DMS 273 treated with DMSO at 0.1 percent for 48 hours (cell line): ENCODE measurements around the gene PSG7.
"Not testable (repeated sequence)": the region's sequence is repeated elsewhere in the genome, so short reads cannot be mapped to it uniquely, and the experiment has no call there.

Source experiments
- DNase-seq: peaks from one replicate; lab custom pipeline; 2025; lab: John Stamatoyannopoulos, UW

Gene PSG7

DNA sequence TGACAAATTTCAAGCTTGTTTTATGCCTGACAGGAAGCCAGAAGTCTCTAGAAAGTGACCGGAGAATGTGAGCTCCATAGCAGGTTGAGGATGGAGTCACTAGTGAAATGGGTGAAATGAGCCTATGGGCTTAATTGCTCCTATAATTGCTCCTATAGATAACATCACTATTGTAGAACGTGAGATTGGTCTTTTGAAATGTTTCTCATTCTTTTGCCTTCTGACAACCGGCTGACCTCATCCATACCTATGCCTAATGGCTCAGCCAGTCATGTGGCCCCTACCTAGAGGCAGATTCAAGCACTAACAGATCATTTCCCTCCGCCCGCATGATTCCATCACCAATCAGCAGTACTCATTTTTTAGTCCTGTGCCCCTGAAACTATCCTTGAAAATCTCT is 23.5 kb downstream of the PSG7 start:
- DNase-seq: not testable (repeated sequence)

DNA sequence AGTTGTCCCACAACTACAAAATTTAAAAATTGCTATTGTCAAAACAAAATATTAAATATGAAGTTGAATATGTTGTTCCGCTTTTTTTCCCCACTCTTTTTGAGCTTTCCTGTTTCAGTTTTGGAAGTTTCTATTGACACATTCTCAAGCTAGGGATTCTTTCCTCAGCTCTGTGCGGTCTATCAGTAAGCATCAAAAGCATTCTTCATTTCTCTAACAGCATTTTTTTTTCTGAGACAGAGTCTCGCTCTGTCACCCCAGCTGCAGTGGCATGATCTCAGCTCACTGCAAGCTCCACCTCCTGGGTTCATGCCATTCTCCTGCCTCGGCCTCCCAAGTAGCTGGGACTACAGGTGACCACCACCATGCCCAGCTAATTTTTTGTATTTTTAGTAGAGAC is 24.1 kb downstream of the PSG7 start:
- DNase-seq: not testable (repeated sequence)

DNA sequence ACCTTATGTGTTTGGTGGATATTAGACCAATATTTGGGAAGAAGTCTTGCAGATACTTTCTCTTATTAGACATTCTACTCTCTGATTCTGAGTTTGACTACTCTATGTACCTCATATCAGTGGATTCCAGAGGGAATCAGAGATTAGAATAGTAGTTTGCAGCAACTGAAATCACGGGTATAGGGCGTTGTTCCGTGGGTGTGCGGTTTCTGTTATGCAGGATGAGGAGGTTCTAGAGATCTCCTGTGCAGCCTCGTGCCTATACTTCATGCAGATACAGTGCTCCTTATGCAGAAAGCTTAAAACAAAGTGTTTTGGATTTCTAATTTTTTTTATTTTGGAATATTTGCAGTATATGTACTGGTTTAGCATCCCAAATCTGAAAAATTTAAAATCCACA is 25.3 kb downstream of the PSG7 start:
- not testable (repeated sequence) for DNase-seq

DNA sequence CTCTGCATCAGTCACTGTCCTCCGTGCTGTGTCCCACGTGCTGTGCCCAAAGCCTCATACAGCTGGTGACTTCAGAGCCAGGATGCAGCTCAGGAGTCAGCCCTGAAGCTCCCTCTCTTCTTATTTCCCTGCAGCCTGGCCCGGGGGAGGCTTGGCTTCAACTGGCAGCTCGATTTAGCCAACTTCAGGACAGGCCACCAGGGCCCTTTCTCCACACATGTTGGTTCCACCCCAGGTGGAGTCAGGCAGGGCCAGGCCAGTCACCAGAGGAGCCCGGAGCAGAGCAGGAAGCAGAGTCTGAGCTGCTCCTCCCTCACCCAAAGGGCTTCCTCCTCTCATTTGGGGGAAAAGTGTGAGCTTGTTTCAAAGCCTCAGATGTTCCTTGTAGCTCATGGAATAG is 30.8 kb downstream of the PSG7 start:
- not testable (repeated sequence) for DNase-seq

DNA sequence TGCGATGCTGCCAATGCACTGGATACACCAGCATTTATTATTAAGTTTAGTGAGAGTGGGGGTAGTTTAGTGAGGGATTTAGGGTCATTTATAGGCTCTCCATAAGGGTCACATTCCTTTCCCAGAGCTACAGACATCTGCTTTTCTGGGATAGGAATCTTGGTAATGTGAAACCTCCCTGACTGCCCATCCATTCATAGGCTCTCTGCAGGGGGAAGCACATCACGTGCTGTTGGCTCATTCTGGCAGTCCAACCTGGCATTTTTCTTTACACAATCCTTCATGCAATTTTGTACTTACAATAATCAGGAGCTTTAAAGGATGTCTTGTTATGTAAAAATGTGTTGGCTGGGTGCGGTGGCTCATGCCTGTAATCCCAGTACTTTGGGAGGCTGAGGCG is 36.4 kb downstream of the PSG7 start:
- DNase-seq: not testable (repeated sequence)

DNA sequence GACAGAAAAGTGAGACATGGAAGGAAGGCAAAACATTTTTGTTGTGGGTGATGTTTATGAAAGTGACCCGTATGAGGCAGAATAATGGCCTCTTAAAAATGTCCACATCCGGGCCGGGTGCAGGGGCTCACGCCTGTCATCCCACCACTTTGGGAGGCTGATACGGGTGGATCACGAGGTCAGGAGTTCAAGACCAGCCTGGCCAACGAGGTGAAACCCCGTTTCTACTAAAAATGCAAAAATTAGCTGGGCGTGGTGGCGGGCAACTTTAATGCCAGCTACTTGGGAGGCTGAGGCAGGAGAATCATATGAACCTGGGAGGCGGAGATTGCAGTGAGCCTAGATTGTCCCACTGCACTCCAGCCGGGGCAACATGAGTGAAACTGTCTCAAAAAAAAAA is 37.3 kb downstream of the PSG7 start:
- not testable (repeated sequence) for DNase-seq

DNA sequence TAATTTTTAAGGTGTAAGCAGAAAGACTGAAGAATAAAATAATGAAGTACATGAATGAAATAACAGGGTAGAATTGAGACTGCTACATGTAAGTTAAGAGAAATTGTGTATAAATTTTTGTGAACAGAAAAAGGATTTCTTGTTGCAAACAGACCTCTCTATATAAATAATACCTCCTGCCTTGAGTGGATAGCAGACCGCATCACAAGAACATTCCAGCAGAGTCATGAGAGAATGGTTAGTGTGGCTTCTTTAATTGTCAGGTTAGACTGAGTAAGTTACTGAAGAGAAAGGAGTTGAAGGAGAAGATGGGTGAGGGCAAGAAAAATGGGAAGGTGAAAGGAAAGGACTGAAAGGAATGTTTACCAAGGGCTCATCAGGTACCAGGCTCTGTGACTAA is 37.9 kb downstream of the PSG7 start:
- not testable (repeated sequence) for DNase-seq

DNA sequence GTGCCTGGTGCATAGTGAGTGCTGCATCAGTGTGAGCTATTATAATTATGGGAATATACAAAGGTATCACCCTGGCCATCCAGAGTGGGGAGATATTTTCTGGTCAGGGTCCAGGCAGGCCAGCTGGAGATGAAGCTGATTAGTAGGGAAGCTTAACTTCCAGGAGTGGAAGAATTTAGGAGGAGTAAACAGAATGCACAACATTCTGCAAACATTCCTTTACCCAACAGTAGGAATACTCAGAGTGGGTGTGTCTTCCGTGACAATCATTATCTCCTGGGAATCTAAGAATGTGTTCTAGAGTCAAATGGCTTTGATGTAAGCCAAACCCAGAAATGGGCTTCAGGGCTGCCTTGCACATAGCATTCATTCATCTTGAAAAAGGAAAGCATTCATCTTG is 38.4 kb downstream of the PSG7 start:
- not testable (repeated sequence) for DNase-seq

DNA sequence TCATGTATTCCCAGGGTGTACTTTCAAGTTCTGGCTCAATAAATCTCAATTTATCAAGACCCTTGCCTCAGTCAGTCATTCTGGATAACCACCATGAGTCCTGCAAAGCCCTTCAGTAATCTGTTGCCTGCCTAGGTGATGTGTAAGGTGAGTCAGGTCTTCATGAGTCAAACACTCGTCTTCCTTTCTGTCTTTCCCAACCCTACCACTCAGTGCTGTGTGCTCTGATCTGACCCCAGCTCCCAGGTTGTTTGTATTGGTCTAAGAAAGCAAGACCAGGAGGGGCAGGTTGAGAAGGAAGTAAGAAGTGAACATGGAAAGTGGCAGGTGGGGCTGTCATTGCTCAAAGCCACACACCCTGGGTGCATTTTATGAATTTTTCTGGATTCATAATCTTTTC is 39.3 kb downstream of the PSG7 start:
- not testable (repeated sequence) for DNase-seq

DNA sequence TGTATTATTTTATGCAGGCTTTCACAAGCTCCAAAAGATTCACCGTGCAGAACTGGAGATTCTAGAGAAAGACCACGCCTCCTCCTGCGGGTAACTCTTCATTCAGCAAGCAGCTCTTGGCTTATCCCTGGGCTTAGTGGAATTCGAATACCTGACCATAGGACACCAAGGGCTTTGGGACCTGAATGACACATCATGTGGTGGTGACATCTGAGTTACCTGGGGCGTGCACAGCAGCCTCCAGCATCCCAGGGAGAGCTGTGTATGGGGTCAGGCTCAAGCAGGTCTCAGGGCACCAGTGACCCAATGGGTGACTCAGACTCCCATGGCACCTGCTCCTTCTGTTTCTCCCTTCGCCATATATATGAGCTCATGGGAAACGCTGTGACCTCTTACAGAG is 46.6 kb downstream of the PSG7 start:
- DNase-seq: not testable (repeated sequence)

DNA sequence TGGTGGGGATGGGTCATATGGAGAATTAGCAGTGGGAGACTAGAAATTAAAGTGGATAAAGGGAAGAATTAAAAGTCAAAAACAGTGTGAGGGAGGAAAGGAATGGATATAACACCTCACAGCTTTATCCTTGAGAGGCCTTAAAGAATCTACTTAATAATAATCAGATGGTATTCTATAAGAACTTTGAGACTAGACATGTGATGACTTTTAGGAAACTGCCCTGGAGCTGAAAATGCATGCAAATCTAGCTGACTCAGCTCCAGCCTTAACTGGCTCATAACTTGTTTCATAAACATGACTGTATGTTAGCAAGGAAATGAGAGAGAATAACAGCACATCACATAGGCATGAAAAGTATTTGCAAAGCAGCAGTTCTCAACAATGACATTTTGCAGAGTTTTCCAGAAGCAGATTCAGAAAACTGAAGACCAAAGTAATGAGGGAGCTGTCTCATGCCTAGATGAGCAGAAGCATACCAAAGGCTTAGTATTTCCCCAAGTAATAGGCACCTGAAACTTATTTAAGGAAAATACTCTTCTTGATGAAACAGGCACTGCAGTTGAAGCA is 49.0 kb downstream of the PSG7 start:
- DNase-seq: not testable (repeated sequence)

DNA sequence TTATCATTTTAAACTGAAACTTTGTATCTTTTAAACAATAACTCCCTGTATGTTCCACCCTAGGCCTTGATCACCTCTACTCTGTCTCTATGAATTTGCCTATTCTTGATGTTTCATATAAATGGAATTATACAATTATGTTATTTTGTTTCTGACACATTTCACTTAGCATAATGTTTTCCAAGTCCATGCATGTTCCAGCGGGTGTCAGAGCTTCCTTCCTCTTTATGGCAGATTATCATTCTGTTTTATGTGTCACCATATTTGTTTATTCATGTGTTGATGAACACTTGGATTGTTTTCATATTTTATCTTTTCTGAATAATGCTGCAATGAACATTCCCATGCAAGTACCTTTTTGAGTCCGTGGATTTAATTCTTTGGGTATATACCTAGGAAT is 54.3 kb downstream of the PSG7 start:
- DNase-seq: not testable (repeated sequence)

DNA sequence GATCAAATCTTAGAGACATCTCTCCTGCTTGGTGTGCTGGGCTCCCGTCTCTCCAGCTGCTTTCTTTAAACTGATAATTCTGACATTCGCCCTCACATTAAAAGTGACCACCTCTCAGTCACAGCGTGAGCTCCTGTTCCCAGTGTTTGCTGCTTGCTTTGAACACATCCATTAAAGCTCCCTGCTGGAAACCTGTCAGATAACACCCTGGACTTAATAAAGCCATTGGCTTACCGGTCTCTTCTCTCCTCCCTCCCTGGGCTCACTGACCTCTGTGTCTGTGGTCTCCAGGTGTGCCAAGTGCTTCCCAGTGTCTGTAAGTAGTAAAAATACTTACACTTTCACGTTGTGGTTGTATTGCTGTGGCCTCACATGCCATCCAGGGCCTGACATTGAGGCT is 55.0 kb downstream of the PSG7 start:
- DNase-seq: not testable (repeated sequence)

DNA sequence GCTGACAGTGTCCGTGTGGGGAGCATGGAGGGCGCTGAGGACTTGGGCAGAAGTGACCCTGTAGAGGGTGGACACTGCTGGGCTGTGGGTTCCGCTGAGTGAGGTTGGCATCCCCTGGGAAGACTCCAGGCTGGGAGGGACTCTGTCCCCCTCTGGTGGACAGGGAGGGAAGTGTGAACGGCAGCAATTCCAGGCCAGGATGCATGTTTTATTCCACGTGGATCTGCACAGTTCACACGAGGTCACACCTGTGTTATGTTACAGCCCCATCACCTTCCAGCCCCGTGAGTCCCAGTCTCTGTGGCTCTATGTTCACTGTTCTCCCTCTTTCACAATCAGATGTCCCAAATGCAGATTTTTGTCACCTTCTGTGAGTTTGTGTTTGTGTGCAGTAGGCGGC is 55.7 kb downstream of the PSG7 start:
- not testable (repeated sequence) for DNase-seq

DNA sequence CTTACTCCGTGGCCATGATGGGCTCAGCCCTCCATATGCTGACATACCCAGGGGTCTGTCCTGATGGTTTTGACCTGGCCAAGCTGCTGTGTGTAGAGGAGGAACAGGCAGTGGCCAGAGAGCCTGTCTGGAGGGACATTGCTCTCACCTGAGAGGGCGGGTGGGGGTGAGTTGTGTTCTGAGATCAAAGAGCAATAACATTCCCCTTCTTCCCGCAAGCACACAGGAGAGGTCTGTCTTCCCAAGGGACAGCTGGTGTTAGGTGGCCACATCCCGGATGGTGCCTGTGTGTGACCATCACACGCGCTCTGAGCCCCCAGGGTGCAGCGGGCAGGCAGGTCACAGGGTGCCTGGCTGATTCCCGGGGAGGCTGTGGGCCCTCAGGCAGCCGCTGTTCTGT is 56.4 kb downstream of the PSG7 start:
- not testable (repeated sequence) for DNase-seq

DNA sequence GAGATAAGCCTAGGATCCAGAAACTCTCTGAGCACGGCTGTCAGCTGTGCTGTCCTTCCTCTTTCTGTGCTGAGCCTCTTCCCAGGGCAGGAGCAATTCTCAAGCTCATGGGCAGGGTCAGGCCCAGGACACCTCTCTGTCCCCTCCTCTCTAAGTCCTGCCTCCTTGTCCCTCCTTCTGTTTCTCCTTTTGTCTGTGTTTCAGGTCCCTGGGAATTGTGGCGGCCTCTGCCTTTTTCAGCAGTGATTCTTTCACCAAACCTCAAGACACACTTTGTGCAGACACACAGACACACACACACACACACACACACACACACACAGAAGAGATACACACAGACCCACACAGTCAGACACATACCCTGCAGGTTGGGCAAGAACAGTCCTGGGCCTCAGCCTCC is 57.4 kb downstream of the PSG7 start, which contains the start of gene PSG1:
TSS of gene PSG1 (minus strand) at position 101 of the 400 bp plus-strand sequence. CDS start 132 bp downstream, outside the sequence.
- no peak for DNase-seq

DNA sequence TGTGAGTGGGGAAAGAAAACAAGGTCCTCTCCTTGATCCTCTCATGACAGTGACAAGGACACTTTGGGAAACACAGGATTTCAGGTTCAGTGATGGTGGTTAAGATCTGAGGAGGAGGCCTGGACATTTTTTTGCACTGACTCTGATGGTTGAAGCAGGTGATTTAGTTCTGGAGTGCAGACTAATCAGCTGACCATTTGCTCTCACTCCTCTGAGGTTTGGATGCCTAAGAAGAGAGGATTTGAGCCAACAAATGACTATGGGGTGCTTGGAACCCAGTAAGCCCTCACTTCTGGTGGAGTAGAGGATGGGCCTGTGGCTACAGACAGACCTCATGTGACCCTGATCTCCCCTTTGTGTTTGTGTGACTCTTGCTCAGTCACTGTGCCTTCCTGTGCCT is 60.4 kb downstream of the PSG7 start:
- not testable (repeated sequence) for DNase-seq

DNA sequence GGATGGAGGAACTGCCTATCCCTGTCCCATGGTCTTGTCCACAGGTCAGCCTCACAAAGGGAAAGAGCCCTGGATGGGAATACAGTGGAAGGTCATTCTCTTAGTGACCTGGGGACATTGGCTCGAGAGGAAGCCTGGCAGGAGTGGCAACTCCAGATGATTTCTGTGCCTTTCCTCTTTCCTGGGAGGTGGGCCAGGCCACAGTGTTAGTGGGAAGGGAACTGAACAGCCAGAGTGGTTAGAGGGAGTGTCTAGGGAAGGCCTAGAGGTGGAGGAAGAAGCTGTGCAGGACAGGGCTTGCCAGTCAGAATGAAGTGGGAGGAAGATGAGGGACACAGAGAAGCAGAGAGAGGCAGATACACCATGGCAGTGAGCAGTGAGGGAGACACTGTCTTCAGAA is 61.1 kb downstream of the PSG7 start:
- not testable (repeated sequence) for DNase-seq

DNA sequence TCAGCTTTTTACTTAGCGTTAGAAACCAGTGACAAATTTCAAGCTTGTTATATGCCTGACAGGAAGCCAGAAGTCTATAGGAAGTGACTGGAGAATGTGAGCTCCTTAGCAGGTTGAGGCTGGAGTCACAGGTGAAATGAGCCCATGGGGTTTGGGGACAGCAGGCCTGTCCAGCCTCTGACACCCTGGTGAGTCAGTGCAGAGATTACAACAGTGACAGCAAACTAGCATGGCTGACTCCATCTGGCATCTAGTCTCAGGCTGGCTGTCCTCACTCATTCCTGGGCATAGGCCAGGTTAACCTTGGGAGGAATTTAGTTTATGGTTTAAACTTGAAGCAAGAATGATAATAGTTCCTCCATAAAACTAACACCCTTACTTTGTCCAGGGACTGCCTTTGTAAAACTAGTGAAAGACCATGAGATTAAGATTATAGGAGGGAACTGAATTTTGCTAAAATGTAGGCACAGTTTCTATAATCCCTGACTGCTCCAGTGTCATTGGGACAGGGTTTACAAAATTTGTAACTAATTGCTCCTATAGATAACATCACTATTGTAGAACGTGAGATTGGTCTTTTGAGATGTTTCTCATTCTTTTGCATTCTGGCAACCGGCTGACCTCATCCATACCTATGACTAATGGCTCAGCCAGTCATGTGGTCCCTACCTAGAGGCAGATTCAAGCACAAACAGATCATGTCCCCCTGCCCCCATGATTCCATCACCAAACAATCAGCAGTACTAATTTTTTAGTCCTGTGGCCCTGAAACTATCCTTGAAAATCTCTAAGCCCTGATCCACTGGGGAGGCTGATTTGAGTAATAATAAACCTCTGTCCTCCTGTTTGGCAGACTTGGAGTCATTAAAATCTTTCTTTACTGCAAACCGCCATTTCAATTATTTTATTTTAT is 61.9 kb downstream of the PSG7 start:
- DNase-seq: not testable (repeated sequence)

DNA sequence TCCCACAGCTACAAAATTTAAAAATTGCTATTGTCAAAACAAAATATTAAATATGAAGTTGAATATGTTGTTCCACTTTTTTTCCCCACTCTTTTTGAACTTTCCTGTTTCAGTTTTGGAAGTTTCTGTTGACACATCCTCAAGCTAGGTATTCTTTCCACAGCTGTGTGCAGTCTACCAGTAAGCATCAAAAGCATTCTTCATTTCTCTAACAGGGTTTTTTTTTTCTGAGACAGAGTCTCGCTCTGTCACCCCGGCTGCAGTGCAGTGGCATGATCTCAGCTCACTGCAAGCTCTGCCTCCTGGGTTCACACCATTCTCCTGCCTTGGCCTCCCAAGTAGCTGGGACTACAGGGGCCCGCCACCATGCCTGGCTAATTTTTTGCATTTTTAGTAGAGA is 62.9 kb downstream of the PSG7 start:
- DNase-seq: not testable (repeated sequence)
